Brain pericyte (primary cell): ENCODE measurements around the gene CRY1.
"Not testable (repeated sequence)": the region's sequence is repeated elsewhere in the genome, so short reads cannot be mapped to it uniquely, and the experiment has no call there.

ENCODE experiments used
- DNase-seq: peaks from one replicate; pipeline ENCODE4 v3.0.0-alpha.2; 2012; ENCODE audit warnings: low read depth, low spot score

Gene CRY1

DNA sequence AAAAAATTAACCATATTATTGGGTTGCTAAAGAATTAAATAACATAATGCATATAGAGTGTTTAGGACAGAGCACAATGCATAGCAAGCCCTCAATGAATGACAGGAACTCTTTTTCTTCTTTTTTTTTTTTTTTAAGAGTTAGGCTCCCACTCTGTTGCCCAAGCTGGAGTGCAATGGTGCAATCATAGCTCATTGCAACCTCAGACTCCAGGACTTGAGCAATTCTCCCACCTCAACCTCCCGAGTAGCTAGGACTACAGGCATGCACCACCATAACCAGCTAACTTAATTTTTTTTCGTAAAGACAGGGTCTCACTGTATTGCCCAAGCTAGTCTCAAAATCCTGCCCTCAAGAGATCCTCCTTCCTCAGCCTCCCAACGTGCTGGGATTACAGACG lies 85.9 kb downstream of the CRY1 start:
- no peak for DNase-seq

DNA sequence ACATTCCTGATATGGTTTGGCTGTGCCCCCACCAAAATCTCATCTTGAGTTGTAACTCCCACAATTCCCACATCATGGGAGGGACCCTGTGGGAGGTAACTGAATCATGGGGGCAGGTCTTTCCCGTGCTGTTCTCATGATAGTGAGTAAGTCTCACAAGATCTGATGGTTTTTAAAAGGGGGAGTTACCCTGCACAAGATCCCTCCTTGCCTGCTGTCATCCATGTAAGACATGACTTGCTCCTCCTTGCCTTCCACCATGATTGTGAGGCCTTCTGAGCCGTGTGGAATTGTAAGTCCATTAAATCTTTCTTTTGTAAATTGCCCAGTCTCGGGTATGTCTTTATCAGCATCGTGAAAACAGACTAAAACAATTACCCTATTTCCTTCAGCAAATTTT lies 90.7 kb downstream of the CRY1 start:
- DNase-seq: not testable (repeated sequence)

DNA sequence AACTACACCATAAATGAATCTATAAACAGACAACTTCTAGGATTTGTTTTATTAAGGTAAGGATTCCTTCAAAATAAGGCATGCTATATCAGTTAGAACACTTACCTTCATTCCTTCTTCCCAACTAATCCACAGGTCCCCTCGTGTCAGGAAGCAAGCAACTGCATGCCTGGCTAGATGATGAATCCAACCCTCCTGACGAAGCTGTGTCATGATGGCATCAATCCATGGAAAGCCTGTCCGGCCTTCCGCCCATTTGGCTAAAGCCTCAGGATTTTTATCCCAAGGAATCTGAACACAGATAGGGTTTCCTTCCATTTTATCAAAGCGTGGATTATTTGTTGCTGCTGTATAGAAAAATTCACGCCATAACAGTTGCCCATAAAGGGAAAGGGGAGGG lies 93.9 kb downstream of the CRY1 start:
- no peak for DNase-seq

DNA sequence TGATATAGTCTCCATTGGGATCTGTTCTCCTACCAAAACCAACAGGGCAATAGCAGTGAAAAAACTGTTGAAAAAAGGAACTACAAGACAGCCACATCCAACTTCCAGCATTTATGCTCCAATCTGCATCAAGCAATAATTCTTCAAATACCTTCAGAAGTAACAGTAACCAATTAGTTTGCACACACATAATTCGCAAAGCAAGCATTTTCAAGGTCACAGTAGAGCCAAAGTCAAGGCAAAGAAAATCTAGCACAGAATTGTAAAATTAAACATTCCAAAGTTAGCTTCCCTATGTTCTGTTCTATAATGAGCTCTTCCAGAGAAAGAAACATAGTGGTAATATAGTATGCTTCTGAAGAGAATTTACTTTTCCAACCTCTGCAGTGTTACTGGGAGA lies 95.4 kb downstream of the CRY1 start:
- no peak for DNase-seq

DNA sequence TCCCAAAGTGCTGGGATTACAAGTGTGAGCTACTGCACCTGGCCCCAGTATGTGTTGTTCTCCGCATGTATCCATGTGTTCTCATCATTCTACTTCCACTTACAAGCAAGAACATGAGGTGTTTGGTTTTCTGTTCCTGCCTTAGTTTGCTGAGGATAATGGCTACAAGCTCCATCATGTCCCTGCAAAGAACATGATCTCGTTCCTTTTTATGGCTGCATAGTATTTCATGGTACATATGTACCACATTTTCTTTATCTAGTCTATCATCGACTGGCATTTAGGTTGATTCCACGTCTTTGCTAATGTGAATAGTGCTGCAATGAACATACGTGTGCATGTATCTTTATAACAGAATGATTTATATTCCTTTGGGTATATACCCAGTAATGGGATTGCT lies 97.2 kb downstream of the CRY1 start:
- DNase-seq: not testable (repeated sequence)

DNA sequence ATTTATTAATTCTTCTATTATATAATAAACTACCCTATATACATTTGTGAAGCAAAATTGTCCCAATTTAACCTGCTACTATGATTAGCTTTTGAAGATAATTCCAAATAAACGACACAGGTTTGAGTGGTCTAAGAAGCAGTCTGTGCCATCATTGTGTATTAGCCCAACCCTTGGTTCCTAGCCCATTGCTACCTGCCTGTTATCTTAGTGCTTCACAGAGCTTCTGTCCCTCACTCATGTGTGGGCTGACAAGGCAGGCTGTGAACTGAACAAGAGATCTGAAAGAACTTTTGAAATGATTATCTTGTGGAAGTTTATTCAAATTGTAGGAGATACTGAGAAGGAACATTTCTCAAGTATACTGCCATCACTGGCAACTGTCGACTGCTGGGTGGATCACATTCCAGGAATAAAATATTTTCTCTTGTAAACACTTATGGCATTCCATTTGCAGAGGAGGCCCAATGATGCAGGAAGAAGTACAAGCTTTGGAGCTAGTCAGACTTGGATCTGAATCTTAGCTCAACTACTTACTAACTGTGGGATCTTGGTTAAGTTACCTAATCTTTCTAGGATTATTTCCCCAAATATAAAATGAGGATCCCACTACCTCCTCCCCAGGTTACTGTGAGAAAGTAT lies 98.6 kb downstream of the CRY1 start:
- DNase-seq: no peak

DNA sequence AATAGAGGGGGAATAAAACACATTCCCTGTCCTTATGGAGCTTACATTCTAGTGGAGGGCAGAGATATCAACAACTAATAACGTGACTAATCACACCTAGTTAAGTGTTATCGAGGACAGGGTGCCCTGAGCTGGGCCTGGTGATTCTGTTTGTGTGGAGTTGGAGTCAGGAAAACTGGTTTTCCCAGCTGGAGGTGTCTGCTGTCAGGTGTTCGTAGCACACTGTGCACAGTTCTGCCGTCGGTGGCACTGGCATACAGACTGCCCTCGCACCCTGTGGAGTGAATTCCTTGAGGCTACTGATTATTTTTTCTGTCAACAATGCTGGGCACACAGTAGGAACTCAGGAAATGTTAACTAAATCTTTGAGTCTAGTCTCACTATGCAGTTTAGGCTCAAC lies 105.5 kb downstream of the CRY1 start:
- DNase-seq: no peak

DNA sequence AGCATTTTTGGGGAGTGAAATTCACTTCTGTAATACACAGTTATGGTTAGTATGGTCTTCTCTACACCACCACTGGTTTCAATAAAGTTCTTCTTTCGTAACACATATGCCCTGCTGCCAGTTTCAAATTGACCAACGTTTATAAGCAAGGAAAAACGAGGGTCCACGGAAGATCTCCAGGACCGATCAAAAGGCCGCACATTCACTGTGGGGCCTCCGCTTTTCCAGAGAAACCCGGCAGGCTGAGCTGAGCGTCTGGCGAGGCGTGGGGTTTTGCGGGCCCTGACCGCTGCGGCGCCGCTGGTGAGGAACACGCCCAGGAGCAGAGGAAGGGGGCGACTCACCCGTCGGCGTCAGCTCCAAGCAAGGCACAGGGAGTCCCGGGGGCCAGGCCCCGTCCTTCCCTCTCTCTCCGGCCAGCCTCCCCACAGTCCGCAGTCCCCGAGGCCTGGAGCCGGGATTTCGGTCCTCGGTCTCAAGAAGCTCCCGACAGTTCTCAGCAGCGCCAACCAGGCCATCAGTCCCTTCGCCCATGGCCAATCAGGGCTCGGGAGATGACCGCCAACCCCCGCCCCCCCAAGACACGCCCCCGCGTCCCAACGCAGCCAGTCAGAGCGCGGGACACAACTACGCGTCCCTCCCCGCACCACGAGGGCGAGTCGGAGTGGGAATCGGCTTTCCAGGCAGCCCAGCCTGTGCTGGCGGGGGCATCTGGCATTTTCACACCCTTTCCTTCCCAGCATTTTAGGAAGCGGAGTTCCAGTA lies 106.5 kb downstream of the CRY1 start, which contains the start of gene MTERF2:
MTERF2 (minus strand) TSS at position 522 of the 765 bp plus-strand sequence. CDS start 8,432 bp downstream, outside the sequence.
- DNase-seq: peak; percentile 84

DNA sequence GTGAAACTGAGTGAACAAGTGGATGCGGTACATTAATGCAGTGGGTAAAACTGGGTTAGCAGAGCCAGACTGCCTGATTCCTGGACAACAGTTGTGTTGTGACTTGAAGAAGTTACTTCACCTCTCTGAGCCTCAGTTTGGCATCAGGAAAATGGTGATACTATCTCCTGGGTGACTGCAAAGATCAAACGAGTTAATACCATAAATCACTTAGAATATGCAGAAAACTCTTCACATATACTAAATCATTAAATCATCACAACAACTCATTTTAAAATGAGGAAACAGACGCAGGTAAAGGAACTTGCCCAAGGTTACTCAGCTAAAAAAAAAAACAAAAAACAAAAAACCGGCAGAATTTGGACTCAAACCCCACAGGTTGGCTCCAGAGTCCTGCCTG lies 107.2 kb downstream of the CRY1 start:
- DNase-seq: no peak

DNA sequence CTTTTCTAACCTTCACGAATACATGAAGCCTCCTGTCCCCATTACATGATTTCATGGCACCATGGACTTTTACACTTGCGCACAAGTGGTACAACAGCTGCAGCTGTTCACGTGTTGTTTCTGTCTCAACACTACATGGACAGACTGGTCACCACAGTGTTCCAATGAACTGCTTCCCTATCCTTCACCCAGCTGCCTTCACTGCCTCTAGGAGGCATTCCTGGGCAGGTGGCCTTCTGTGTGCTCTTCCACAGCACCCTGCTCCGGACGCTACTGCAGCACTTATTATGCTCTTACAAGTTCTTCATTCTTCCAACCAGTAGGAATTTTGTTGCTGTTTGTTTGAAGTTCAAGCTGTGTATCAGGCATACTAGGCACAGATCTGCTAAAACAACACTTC lies 107.9 kb downstream of the CRY1 start:
- no peak for DNase-seq

DNA sequence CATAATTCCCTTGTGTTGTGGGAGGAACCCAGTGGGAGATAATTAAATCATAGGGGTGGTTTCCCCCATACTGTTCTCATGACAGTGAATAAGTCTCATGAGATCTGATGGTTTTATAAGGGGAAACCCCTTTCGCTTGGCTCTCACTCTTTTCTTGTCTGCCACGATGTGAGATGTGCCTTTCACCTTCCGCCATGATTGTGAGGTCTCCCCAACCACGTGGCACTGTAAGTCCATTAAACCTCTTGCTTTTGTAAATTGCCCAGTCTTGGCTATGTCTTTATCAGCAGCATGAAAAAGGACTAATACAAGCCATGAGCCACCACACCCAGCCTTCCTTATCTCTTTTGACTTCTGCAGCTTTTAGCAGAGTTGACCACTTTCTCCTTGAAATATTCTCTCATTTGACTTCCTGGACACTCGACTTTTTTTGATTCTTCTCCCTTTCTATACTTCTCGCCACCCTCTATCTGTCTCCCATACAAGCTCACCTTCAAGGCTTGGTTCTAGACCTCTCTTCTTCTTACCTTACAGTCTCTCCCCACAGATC lies 108.7 kb downstream of the CRY1 start:
- DNase-seq: no peak

DNA sequence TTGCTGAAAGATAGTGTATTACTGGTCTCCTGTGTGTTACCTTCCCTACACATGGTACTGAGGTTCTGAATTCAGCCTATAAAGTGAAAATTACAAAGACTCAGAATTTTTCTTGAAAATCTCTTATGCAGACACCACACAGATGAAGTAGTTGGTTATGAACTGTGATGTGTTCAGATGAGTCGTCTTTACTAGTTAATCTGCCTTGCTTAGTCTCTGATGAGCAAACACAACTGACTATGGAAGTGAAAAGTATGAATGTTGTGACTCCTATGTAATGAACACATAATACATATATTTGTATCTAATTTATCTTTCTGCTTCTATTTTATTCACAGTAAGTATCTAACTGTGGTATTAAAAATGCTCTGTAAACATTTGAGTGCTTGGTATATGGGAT lies 111.1 kb downstream of the CRY1 start:
- no peak for DNase-seq

DNA sequence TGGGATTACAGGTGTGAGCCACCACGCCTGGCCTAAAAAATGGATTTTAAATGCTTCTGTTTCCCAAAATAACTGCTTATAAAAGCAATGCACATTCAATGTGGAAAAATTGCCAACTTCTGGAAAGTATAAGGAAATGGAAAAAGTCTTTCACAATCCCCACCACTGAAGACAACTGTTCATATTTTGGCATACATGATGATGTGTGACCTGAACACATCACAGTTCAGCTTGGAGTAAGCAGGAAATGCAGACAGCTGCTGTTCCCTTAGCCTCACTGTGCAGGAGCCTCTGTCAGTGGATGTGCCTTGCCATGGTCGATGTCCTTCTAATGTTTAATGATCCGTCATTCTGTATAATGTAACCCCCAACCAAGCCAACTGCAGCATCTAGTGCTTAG lies 111.6 kb downstream of the CRY1 start:
- no peak for DNase-seq

DNA sequence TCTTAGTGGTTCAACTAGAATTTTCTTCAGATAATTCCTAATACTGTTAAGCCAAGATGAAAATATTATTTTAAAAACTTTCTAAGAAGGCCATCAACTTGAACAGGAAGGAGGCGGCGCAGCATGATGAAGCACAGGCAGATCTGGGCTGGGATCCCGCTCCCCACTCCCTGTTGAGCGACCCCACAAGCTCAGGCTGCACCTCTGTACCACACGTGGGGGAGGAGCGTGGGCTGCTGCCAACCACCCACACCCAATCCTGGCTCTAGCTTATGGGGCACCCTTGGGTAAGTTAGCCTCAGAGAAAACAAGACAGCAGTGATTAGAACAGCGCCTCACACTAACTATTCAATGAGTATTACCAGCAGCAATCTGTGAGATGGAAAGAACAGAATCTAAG lies 112.4 kb downstream of the CRY1 start:
- DNase-seq: no peak

DNA sequence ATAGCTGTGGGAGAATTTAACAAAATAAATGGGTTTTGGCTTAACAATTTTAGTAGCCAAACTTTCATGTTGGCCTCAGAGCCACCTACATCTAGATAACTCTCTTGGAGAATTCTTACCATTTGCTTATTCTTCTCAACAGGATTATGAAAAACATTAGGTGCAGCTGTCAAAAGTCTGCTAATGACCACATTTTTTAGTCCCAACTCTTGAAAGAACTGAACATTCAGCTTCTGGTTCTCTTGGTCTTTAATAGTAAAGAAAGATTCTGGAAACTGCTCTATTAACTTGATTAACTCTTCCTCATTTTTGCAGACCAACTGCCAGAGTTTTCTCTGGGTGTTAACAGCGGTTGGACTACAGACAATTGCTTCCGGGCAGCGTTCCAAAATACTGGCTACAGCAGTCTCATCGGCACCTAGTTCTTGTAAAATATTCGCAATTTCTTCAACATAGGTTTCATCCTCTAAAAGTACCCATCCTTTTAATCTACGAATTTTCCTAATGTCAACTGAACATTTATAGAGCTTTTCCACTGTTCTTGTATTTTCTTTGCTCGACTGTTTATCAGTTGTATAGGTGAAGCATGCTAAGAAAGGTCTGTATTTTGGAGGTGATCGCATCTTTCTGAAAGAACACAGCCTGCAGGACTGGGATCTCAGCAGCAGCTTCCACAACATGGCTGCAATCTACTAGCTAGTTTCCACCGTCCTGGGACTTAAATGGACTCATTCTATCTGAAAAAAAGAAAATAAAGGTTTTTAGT lies 115.1 kb downstream of the CRY1 start:
- no peak for DNase-seq

DNA sequence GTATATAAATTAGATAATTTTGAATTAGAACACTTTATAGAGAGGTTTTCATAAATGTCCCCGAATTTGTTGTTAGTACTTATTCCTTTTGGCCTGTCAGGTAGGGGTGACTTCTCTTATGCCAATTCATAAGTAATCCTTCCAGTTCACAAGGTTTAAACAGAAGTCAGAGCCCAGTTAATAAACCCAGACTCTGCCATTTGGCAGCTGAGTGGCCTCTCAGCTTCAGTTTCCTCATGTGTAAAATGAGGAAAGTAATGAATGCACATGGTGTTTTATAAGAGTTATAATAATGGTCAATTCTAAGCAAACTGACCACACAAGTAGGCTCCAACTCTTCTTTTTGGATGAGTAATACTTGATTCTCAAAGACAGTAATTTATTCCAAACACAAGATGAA lies 116.7 kb downstream of the CRY1 start:
- no peak for DNase-seq

DNA sequence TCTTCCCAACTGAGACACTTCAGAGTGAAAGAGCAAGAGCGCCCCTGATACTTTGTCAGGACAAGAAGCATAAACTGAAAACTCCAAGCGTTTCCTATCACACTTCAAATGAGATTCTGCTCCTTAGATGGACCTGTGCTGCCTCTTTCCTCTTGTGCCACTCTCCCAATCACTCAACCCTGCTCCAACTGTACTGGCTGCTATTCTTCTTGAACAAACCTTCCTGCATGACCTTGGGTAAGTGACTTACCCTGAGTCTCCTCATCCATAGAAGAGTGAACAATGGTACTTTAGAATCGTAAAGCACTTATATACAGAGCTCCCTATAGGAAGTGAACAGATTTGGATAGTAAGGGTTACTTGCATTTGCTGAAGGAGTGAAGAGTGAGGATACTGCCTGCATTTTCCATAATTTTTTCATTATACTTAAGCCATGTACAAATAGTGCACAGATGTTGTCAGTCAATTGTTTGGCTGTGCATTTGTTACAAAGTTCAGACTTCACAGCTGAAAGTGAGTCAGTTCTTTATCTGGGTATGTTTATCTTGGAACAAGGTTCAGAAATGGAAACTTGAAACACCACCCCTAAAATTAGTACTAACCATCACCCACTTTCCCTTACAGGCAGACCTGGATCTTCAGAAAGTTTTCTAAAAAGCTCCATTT lies 117.2 kb downstream of the CRY1 start:
- DNase-seq: no peak

DNA sequence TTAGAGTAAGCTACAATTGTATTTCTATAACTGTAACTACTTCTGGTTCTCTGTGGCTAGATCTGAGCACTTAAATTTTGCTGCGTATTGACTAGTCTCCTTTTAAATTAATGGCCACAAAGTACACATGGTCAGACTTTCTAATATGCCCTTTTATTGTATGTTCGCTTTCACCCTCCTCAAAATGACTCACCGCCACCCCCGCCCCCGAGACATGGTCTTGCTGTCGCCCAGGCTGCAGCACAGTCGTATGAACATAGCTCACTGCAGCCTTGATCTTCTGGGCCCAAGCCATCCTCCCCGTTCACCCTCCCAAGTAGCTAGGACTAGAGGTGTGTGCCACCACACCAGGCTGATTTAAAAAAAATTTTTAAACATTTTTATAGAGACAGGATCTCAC lies 118.3 kb downstream of the CRY1 start:
- DNase-seq: no peak

DNA sequence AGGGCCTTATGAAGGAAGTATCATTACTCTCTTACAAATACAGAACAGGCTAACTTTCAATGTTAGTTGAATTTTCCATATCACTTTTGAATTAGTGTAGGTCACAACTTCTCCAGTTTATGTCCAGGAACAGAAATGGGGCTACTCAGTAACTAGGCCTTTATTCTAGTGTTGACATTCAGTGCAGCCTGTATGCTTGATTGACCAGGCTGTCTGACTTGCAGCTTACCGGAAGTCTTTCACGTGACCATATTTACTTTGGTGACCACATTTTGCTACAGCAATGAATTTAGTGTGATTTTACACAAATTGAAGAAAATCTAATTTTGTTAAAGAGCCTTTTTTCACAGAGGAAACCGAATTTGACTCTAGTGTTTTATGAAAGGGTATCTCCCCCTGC lies 118.8 kb downstream of the CRY1 start:
- DNase-seq: no peak

DNA sequence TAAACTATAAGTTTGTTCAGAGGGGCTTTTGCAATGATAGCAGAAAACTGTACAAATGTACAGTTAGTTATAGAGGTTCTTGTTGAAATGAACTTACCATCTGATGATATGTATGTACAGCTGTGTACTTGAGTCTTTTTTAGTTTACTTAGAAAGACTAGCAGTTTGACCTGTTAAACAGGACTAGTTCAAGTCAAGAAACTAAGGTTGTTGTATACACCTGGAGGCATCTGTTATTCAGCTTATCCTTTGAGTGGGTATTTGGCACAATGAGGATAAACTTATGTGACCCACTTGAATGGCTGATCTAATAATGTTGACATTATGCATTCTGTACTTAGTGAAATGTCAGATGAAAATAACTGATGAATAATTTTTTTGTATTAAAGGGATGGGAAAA lies 119.8 kb downstream of the CRY1 start:
- no peak for DNase-seq

DNA sequence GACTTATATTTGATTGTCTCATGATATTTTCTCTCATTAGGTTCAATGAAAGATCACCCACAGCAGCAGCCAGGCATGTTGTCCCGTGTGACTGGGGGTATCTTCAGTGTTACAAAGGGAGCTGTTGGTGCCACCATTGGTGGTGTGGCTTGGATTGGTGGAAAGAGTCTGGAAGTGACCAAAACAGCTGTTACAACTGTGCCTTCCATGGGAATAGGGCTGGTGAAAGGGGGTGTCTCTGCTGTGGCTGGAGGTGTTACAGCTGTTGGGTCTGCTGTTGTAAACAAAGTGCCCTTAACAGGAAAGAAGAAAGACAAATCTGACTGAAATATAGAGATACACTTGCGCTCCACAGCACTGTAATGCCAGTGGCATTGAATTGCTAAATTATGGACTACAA lies 122.3 kb downstream of the CRY1 start:
- no peak for DNase-seq

DNA sequence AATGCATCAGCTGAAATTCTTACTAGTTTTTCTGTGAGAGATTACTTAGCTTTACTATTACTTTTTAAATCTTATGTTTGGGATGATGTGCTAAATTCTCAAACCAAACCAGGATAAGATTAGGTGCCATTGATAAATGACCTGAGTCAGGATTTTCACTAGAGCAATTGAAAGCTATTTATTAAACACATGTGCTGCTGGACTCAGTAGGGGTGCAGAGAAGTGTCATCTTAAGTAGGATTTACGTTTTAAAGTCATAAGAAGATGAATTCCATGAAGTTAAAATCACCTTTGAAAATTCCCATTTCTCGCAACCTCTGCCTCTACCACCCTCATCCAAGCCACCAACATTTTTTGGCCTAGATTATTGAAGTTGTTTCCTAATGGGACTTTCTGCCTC lies 128.8 kb downstream of the CRY1 start:
- DNase-seq: no peak
